HepG2 (cell line): ENCODE results near the gene CFAP90. TPM values are rescaled to one million over a fixed set of nuclear protein-coding genes. Genes with fewer than 3 reads are reported as not detected.

ENCODE experiments used
- polyA plus RNA-seq, 8 experiments: library from polyadenylated mRNA; depleted of rRNA in 3 of 8; stranded (reverse) in 7 of 8; unstranded in 1 of 8; fragments of >200 nt; fragmentation: Illumina TruSeq in 4 of 8; extraction: Trizol in 4 of 8; gene quantifications; 2 replicates each; pipeline versions ENCODE4 v1.2.1 to v1.2.3, GENCODE V29; 2011 to 2016; ENCODE audit warnings: low read depth in 4 of 8, missing spikeins in 1 of 8, mixed read lengths in 1 of 8; ENCODE audit not compliant: insufficient read depth in 1 of 8
- total RNA-seq, 5 experiments: library from RNA; depleted of rRNA; stranded (reverse); fragments of >200 nt; fragmentation: Illumina TruSeq; extraction: Trizol; gene quantifications; 2 replicates each; pipeline ENCODE4 v1.2.3, GENCODE V29; 2016; ENCODE audit warnings: low read depth in 1 of 5

The CFAP90 gene
- total and polyA plus RNA-seq, 2 of the 13 experiments (the other 11 are each of a cell fraction or from before 2014, with no cell fraction given) = 0.11 TPM; not detected in 1

Other genes with a start within 250 kb of the CFAP90 start
- gene FASTKD3, start 17.9 kb upstream of the CFAP90 start, total RNA-seq (2016; rRNA removed; fragmentation: Illumina TruSeq; extraction: Trizol) = 17.8 and 24.8 TPM in 2 replicates
- gene FASTKD3, start 17.9 kb upstream of the CFAP90 start, polyA plus RNA-seq (2011; rRNA removed) = 6.3 and 6.9 TPM in 2 replicates
- gene MTRR, start 18.0 kb upstream of the CFAP90 start, total RNA-seq (2016; rRNA removed; fragmentation: Illumina TruSeq; extraction: Trizol) = 39.2 and 43.1 TPM in 2 replicates
- gene MTRR, start 18.0 kb upstream of the CFAP90 start, polyA plus RNA-seq (2011; rRNA removed) = 53.9 and 59.2 TPM in 2 replicates